K562 (cell line): Measurements from ENCODE around the gene COPS6. TPM values are rescaled to one million over a fixed set of nuclear protein-coding genes. Genes with fewer than 3 reads are reported as not detected.

ENCODE experiments used
- CREB1 ChIP-seq, 2 experiments: sonication (generic) in 1 of 2; formaldehyde crosslinking in 1 of 2; IDR thresholded peaks; 2 replicates each; pipeline versions ENCODE4 v1.6.1 to v1.8.0; 2012 to 2022; ENCODE audit warnings: inconsistent platforms in 1 of 2, mild to moderate bottlenecking in 1 of 2, missing genetic modification reagents in 1 of 2, moderate library complexity in 1 of 2
- GATAD2A ChIP-seq: fragments of 450-650 bp; IDR thresholded peaks from 2 replicates; pipeline ENCODE4 v1.6.1; 2017
- PML ChIP-seq: IDR thresholded peaks from 2 replicates; pipeline ENCODE4 v1.6.1; 2012; ENCODE audit warnings: low read length, inconsistent platforms
- POLR2H ChIP-seq: IDR thresholded peaks from 2 replicates; pipeline ENCODE4 v1.6.1; 2016; ENCODE audit warnings: missing genetic modification characterization, low read depth, mild to moderate bottlenecking, control low read depth, missing compliant biosample characterization, moderate library complexity
- RB1 ChIP-seq: fragments of 450-650 bp; IDR thresholded peaks from 2 replicates; pipeline ENCODE4 v1.6.1; 2017; ENCODE audit warnings: low read depth, mild to moderate bottlenecking
- SP1 ChIP-seq: sonication (generic); formaldehyde crosslinking; IDR thresholded peaks from 2 replicates; pipeline ENCODE4 v1.8.1; 2022; ENCODE audit warnings: mild to moderate bottlenecking, missing genetic modification reagents
- TAF7 ChIP-seq: fragments of 450-650 bp; IDR thresholded peaks from 2 replicates; pipeline ENCODE4 v1.6.1; 2016; ENCODE audit warnings: missing genetic modification characterization, missing compliant biosample characterization
- ZNF146 ChIP-seq: IDR thresholded peaks from one replicate; pipeline ENCODE4 v1.6.1; 2018; ENCODE audit warnings: missing compliant biosample characterization; ENCODE audit not compliant: unreplicated experiment
- polyA plus RNA-seq, 8 experiments: library from polyadenylated mRNA; depleted of rRNA in 4 of 8; stranded (reverse) in 5 of 8; unstranded in 3 of 8; fragments of >200 nt; fragmentation: Nextera tagmentation in 2 of 8; fragmentation: Illumina TruSeq in 1 of 8; extraction: Ambion mirVana in 2 of 8; extraction: Trizol in 1 of 8; gene quantifications; 2 replicates each; pipeline versions ENCODE4 v1.2.1 to v1.2.3, GENCODE V29; 2011 to 2014; ENCODE audit warnings: inconsistent platforms in 1 of 8, missing spikeins in 1 of 8
- total RNA-seq, 7 experiments: library from RNA; depleted of rRNA in 6 of 7; stranded (reverse); fragments of >200 nt in 6 of 7; fragmentation: Illumina TruSeq in 2 of 7; extraction: Trizol in 2 of 7; gene quantifications; 2 replicates each; pipeline versions ENCODE4 v1.2.1 to v1.2.3, GENCODE V29; 2011 to 2021; ENCODE audit warnings: low replicate concordance in 1 of 7
- TF ChIP-seq, protein P1 (sequence below): sonication (generic); formaldehyde crosslinking; IDR thresholded peaks from 2 replicates; pipeline ENCODE4 v1.8.0; 2022; ENCODE audit warnings: mild to moderate bottlenecking, missing genetic modification reagents, borderline replicate concordance
- TF ChIP-seq, protein P2 (sequence below): fragments of 450-650 bp; formaldehyde crosslinking; IDR thresholded peaks from 2 replicates; pipeline ENCODE4 v1.4.0; 2022; ENCODE audit warnings: missing genetic modification characterization
- TF ChIP-seq, protein P3 (sequence below): sonication (generic); formaldehyde crosslinking; IDR thresholded peaks from 2 replicates; pipeline ENCODE4 v1.8.0; 2022; ENCODE audit warnings: mild to moderate bottlenecking, missing genetic modification reagents
- TF ChIP-seq, protein P4 (sequence below): sonication (generic); formaldehyde crosslinking; IDR thresholded peaks from 2 replicates; pipeline ENCODE4 v1.8.0; 2022; ENCODE audit warnings: mild to moderate bottlenecking, missing genetic modification reagents
- TF ChIP-seq, protein P5 (sequence below): sonication (generic); formaldehyde crosslinking; IDR thresholded peaks from 2 replicates; pipeline ENCODE4 v1.8.0; 2023; ENCODE audit warnings: mild to moderate bottlenecking, missing genetic modification reagents

The COPS6 gene
- total and polyA plus RNA-seq, 9 of the 15 experiments (the other 6 are each of a cell fraction or from before 2014, with no cell fraction given), result 63.0 to 331 (median 168) TPM

DNA sequence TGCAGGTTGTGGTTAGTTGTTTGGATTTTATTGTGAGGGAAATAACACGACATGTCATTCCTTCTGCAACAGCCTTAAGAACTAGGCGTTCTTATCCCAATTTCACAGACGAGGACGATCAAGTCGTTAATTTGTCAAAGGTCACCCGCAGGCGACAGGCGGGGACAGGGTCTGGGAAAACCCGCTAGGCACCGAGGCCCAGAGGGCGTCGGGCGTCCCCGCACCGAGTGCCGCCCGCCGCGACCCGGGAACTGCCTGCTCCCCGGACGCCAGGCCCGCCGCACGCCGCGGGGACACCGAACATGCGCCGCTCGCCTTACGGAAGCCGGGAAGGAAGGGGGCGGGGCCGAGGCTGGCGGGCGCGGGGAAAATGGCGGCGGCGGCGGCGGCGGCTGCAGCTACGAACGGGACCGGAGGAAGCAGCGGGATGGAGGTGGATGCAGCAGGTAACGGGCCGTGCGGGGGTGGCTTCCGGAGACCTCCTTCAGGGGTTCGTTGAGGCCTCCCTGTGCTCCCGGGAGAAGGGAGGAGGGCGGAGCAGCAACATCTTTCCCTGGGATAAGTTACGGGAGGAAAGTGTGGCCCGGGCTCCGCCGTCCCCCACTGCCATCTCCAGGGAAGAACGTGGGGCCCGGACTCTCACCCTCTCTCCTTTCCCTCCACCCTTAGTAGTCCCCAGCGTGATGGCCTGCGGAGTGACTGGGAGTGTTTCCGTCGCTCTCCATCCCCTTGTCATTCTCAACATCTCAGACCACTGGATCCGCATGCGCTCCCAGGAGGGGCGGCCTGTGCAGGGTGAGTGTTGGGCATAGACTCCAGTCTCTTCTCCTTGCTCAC is at the start of gene COPS6 (continued):
- TF ChIP-seq, protein P1, sequence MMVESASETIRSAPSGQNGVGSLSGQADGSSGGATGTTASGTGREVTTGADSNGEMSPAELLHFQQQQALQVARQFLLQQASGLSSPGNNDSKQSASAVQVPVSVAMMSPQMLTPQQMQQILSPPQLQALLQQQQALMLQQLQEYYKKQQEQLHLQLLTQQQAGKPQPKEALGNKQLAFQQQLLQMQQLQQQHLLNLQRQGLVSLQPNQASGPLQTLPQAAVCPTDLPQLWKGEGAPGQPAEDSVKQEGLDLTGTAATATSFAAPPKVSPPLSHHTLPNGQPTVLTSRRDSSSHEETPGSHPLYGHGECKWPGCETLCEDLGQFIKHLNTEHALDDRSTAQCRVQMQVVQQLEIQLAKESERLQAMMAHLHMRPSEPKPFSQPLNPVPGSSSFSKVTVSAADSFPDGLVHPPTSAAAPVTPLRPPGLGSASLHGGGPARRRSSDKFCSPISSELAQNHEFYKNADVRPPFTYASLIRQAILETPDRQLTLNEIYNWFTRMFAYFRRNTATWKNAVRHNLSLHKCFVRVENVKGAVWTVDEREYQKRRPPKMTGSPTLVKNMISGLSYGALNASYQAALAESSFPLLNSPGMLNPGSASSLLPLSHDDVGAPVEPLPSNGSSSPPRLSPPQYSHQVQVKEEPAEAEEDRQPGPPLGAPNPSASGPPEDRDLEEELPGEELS, result peak; percentile 99
- TF ChIP-seq POLR2H (tag) (peak; percentile 91), TAF7 (peak; percentile 96), CREB1 (IDR thresholded peaks at IDR 0.05) (peak; percentile 66; the same call in 1 of the 2 replicates), CREB1 (CRISPR knock-in tag; IDR thresholded peaks at IDR 0.05) (peak; percentile 89), RB1 (peak; percentile 97), ZNF146 (no peak), GATAD2A (peak; percentile 64; the same call in 1 of the 2 replicates), PML (peak; percentile 76), SP1 (peak; percentile 100)
- TF ChIP-seq, protein P2, sequence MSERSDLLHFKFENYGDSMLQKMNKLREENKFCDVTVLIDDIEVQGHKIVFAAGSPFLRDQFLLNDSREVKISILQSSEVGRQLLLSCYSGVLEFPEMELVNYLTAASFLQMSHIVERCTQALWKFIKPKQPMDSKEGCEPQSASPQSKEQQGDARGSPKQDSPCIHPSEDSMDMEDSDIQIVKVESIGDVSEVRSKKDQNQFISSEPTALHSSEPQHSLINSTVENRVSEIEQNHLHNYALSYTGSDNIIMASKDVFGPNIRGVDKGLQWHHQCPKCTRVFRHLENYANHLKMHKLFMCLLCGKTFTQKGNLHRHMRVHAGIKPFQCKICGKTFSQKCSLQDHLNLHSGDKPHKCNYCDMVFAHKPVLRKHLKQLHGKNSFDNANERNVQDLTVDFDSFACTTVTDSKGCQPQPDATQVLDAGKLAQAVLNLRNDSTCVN, result no peak
- TF ChIP-seq, protein P3, sequence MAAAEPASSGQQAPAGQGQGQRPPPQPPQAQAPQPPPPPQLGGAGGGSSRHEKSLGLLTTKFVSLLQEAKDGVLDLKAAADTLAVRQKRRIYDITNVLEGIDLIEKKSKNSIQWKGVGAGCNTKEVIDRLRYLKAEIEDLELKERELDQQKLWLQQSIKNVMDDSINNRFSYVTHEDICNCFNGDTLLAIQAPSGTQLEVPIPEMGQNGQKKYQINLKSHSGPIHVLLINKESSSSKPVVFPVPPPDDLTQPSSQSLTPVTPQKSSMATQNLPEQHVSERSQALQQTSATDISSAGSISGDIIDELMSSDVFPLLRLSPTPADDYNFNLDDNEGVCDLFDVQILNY (CRISPR knock-in tag), result peak; percentile 93
- TF ChIP-seq, protein P4, sequence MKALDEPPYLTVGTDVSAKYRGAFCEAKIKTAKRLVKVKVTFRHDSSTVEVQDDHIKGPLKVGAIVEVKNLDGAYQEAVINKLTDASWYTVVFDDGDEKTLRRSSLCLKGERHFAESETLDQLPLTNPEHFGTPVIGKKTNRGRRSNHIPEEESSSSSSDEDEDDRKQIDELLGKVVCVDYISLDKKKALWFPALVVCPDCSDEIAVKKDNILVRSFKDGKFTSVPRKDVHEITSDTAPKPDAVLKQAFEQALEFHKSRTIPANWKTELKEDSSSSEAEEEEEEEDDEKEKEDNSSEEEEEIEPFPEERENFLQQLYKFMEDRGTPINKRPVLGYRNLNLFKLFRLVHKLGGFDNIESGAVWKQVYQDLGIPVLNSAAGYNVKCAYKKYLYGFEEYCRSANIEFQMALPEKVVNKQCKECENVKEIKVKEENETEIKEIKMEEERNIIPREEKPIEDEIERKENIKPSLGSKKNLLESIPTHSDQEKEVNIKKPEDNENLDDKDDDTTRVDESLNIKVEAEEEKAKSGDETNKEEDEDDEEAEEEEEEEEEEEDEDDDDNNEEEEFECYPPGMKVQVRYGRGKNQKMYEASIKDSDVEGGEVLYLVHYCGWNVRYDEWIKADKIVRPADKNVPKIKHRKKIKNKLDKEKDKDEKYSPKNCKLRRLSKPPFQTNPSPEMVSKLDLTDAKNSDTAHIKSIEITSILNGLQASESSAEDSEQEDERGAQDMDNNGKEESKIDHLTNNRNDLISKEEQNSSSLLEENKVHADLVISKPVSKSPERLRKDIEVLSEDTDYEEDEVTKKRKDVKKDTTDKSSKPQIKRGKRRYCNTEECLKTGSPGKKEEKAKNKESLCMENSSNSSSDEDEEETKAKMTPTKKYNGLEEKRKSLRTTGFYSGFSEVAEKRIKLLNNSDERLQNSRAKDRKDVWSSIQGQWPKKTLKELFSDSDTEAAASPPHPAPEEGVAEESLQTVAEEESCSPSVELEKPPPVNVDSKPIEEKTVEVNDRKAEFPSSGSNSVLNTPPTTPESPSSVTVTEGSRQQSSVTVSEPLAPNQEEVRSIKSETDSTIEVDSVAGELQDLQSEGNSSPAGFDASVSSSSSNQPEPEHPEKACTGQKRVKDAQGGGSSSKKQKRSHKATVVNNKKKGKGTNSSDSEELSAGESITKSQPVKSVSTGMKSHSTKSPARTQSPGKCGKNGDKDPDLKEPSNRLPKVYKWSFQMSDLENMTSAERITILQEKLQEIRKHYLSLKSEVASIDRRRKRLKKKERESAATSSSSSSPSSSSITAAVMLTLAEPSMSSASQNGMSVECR (CRISPR knock-in tag), result peak; percentile 95
- TF ChIP-seq, protein P5, sequence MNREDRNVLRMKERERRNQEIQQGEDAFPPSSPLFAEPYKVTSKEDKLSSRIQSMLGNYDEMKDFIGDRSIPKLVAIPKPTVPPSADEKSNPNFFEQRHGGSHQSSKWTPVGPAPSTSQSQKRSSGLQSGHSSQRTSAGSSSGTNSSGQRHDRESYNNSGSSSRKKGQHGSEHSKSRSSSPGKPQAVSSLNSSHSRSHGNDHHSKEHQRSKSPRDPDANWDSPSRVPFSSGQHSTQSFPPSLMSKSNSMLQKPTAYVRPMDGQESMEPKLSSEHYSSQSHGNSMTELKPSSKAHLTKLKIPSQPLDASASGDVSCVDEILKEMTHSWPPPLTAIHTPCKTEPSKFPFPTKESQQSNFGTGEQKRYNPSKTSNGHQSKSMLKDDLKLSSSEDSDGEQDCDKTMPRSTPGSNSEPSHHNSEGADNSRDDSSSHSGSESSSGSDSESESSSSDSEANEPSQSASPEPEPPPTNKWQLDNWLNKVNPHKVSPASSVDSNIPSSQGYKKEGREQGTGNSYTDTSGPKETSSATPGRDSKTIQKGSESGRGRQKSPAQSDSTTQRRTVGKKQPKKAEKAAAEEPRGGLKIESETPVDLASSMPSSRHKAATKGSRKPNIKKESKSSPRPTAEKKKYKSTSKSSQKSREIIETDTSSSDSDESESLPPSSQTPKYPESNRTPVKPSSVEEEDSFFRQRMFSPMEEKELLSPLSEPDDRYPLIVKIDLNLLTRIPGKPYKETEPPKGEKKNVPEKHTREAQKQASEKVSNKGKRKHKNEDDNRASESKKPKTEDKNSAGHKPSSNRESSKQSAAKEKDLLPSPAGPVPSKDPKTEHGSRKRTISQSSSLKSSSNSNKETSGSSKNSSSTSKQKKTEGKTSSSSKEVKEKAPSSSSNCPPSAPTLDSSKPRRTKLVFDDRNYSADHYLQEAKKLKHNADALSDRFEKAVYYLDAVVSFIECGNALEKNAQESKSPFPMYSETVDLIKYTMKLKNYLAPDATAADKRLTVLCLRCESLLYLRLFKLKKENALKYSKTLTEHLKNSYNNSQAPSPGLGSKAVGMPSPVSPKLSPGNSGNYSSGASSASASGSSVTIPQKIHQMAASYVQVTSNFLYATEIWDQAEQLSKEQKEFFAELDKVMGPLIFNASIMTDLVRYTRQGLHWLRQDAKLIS (CRISPR knock-in tag), result peak; percentile 99
